GM23248 (cell line): Measurements from ENCODE around the gene GABBR2.

Source experiments
- EZH2 ChIP-seq: fragments of 200-600 bp; sonication (generic); IDR thresholded peaks from 2 replicates; pipeline ENCODE4 v1.6.1; 2018; ENCODE audit warnings: antibody characterized with exemption, mild to moderate bottlenecking; ENCODE audit not compliant: insufficient read depth, poor library complexity, severe bottlenecking
- EZH2phosphoT487 ChIP-seq: fragments of 200-600 bp; sonication (generic); IDR thresholded peaks from 2 replicates; pipeline ENCODE4 v1.6.1; 2018; ENCODE audit warnings: antibody characterized with exemption, moderate library complexity, mild to moderate bottlenecking, low read depth; ENCODE audit not compliant: insufficient read depth

DNA sequence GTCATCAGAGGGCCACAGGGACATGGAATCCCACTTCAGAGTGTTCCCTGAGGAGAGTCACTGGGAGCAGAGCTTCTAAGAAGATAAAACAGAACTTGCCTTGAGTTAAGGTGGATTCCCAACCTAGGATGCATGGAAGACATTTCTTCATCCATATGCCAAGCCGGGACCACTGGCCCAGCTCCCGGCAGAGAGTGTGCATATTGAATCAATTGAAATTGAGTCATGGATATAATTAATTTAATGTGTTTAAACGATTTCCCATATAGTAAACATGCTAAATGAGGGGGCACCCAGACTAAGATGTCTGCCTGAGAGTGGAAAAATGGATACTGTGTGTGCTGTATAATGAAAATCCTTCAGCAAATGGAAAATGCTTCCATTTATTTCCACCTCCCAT, 258.9 kb downstream of the GABBR2 start:
- TF ChIP-seq EZH2 = no peak
- TF ChIP-seq EZH2phosphoT487 = no peak
